IPS DF 6.9 (cell line): ENCODE data around the gene MIDN.
A peak's percentile ranks its signal among the peaks of the same experiment; 100 is the strongest.

Experiments
- DNase-seq: peaks from one replicate; pipeline ENCODE4 v3.0.0-alpha.2; 2013; ENCODE audit warnings: low read depth, low spot score
- H3K27ac ChIP-seq: one replicate; pipeline ENCODE4 v1.5.1; 2013; ENCODE audit warnings: low read length, control low read depth
- H3K27me3 ChIP-seq: 2 replicates; pipeline ENCODE4 v1.6.1; 2013; ENCODE audit warnings: mild to moderate bottlenecking, low read length; ENCODE audit not compliant: control insufficient read depth, insufficient read depth
- H3K36me3 ChIP-seq: 2 replicates; pipeline ENCODE4 v1.6.1; 2013; ENCODE audit warnings: low read length; ENCODE audit not compliant: control insufficient read depth, insufficient read depth
- H3K4me1 ChIP-seq: 2 replicates; pipeline ENCODE4 v1.6.1; 2013; ENCODE audit warnings: low read length; ENCODE audit not compliant: control insufficient read depth, insufficient read depth
- H3K4me3 ChIP-seq: 2 replicates; pipeline ENCODE4 v1.5.1; 2013; ENCODE audit warnings: mild to moderate bottlenecking, low read length
- H3K9me3 ChIP-seq: 2 replicates; pipeline ENCODE4 v1.6.1; 2013; ENCODE audit warnings: low read length, inconsistent platforms; ENCODE audit not compliant: control insufficient read depth, insufficient read depth
- WGBS: extraction: QIAGEN DNeasy Blood & Tissue Kit; methylation state at CpG from one replicate; pipeline ENCODE4 v1.1.7; 2013; ENCODE audit warnings: mixed read lengths, missing lambda C conversion rate; ENCODE audit not compliant: insufficient read length, insufficient coverage; 5-methylcytosine and 5-hydroxymethylcytosine counted together

MIDN gene

GRCh38 chr19:1273263-1274041 is 25.1 kb downstream of the MIDN start:
- peaks cover 3% of the 10 kb centered on the region; the same call in 1 of the 2 replicates for H3K4me1 ChIP-seq
- no peaks in the 10 kb centered on the region for H3K9me3 ChIP-seq
- no peak overlapping the region for H3K4me3 ChIP-seq
- WGBS: no CpG with 5 or more reads among the region's 25 CpGs
- no peak overlapping the region for H3K27ac ChIP-seq
- peaks cover 40% of the 10 kb centered on the region for H3K36me3 ChIP-seq
- no peak for DNase-seq
- H3K27me3 ChIP-seq: no peaks in the 10 kb centered on the region

GRCh38 chr19:1274081-1274851 is 25.9 kb downstream of the MIDN start:
- Histone ChIP-seq H3K4me3 (0 out of 2 replicates have a peak overlapping the region, but pooled peaks have one; percentile 49), H3K9me3 (no peaks in the 10 kb centered on the region), H3K27ac (no peak overlapping the region), H3K4me1 (0 out of 2 replicates have a peak, but pooled peaks cover 1% of the 10 kb centered on the region), H3K36me3 (peaks cover 46% of the 10 kb centered on the region), H3K27me3 (no peaks in the 10 kb centered on the region)
- no CpG with 5 or more reads among the region's 46 CpGs for WGBS
- no peak for DNase-seq

DNA sequence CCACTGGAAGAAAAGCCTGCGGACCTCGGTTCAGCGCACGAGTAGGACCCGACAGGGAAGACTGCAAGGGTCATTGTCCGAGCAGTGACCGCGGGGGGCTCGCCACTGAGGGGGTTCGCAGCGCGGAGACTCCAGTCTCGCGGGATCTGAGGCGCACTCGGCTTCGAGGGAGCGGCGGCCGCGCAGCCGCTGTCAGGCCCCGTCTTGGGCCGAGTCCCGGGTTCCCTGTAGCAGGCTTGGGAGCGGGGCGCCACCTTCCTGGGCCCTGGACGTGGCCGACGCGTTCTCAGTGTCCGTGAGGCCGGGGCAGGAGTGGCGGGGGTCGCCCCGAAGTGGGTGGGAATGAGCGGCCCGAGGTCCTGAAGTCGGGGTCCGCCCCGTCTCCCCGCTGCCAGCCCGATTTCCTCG is 26.5 kb downstream of the MIDN start:
- no peak for DNase-seq
- Histone ChIP-seq H3K27ac (no peak overlapping the region), H3K9me3 (no peaks in the 10 kb centered on the region), H3K4me1 (peaks cover 2% of the 10 kb centered on the region; the same call in 1 of the 2 replicates), H3K4me3 (peak overlapping the region; percentile 49; the same call in 1 of the 2 replicates), H3K27me3 (no peaks in the 10 kb centered on the region), H3K36me3 (peaks cover 46% of the 10 kb centered on the region)
- WGBS: no CpG with 5 or more reads among the region's 44 CpGs

DNA sequence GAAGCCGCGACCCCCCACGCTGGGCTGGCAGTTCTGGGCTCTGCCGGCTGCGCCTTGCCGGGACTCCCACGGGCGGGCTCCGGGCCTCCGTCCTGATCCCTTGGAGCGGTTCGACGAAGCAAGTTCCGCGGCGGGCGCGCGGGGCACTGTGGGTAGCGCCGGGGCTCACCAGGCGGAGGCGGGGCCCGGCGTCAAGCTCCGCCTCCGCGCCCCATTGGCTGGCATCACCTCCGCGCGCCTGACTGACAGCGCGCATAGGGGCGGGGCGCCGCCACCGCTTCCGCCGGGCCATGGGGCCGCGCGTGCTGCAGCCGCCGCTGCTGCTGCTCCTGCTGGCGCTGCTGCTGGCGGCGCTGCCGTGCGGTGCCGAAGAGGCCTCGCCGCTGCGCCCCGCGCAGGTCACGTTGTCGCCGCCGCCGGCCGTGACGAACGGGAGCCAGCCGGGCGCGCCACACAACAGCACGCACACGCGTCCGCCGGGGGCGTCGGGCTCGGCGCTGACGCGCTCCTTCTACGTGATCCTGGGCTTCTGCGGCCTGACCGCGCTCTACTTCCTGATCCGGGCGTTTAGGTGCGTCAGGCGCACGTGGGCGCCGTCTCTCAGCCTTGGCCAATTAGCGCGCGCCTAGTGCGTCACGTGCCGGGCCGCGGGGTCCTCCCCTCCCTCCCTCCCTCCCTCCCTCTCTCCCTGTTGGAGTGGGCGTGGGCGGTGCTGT is 27.0 kb downstream of the MIDN start, which contains the start of gene FAM174C:
TSS of gene FAM174C (plus strand) at position 271 of the 716 bp plus-strand sequence. CDS start at position 291, 20 bp downstream.
- no CpG with 5 or more reads among the region's 98 CpGs for WGBS
- Histone ChIP-seq H3K27ac (no peak within 1 kb of the TSS), H3K27me3 (no peaks in the 10 kb centered on the region), H3K4me3 (peak within 1 kb of the TSS; percentile 87), H3K9me3 (no peaks in the 10 kb centered on the region), H3K4me1 (peaks cover 1% of the 10 kb centered on the region; the same call in 1 of the 2 replicates), H3K36me3 (peaks cover 46% of the 10 kb centered on the region)
- DNase-seq: no peak

- Histone ChIP-seq H3K4me3 (peak overlapping the region; percentile 57), H3K4me1 (peaks cover 1% of the 10 kb centered on the region; the same call in 1 of the 2 replicates), H3K27ac (no peak overlapping the region), H3K9me3 (no peaks in the 10 kb centered on the region), H3K27me3 (no peaks in the 10 kb centered on the region), H3K36me3 (peaks cover 42% of the 10 kb centered on the region)
- WGBS: no CpG with 5 or more reads among the region's 43 CpGs
- DNase-seq: no peak
Measured at GRCh38 chr19:1275976-1276627, 27.7 kb downstream of the MIDN start.

GRCh38 chr19:1276628-1277022 is 28.2 kb downstream of the MIDN start:
- peaks cover 1% of the 10 kb centered on the region; the same call in 1 of the 2 replicates for H3K4me1 ChIP-seq
- no peaks in the 10 kb centered on the region for H3K27me3 ChIP-seq
- H3K36me3 ChIP-seq: peaks cover 37% of the 10 kb centered on the region
- no peak overlapping the region for H3K27ac ChIP-seq
- DNase-seq: no peak
- no CpG with 5 or more reads among the region's 10 CpGs for WGBS
- no peaks in the 10 kb centered on the region for H3K9me3 ChIP-seq
- no peak overlapping the region; the same call in 1 of the 2 replicates for H3K4me3 ChIP-seq

DNA sequence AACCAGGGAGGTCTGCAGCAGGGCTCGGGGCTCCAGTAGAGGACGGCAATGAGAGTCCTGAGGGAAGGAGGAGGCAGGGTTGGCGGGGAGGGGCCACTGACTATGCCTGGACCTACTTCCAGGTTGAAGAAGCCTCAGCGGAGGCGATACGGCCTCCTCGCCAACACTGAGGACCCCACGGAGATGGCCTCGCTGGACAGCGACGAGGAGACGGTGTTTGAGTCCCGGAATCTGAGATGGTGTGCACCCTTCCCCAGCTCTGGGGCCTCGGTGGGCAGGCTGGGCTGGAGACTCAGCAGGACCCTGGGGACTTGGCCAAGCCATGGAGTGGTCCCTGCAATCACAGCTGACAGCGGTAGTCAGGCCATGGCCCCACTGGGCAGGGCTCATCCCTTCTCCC is 28.7 kb downstream of the MIDN start:
- H3K4me3 ChIP-seq: no peak overlapping the region

DNA sequence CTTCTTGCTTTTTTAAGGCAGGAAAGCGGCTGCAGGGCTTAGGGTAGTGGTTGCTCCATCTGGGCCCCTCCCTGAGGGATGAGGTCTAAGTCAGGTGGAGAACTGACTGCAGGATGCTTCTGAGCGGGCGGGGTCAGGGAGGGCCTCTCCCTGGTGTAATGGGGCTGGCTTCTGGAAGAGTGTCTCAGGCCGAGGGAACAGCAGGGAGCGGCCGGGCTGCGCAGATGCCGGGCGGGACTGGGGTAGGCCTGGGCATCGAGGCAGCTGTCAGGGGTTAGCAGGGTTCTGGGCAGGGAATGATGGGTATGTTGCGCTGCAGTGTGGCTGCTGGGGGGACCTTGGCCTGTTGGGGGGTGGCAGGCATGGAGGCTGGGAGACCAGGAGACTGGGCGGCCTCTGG is 29.7 kb downstream of the MIDN start:
- no peak for DNase-seq
- H3K27ac ChIP-seq: no peak overlapping the region
- WGBS: no CpG with 5 or more reads among the region's 12 CpGs
- peaks cover 24% of the 10 kb centered on the region for H3K36me3 ChIP-seq
- no peak overlapping the region for H3K4me3 ChIP-seq
- no peaks in the 10 kb centered on the region for H3K9me3 ChIP-seq
- H3K27me3 ChIP-seq: no peaks in the 10 kb centered on the region
- H3K4me1 ChIP-seq: peaks cover 1% of the 10 kb centered on the region; the same call in 1 of the 2 replicates

More for the DNA sequence above, 28.7 kb downstream of the MIDN start:
- Histone ChIP-seq H3K4me1 (peaks cover 1% of the 10 kb centered on the region; the same call in 1 of the 2 replicates), H3K36me3 (peaks cover 32% of the 10 kb centered on the region), H3K9me3 (no peaks in the 10 kb centered on the region), H3K27me3 (no peaks in the 10 kb centered on the region), H3K27ac (no peak overlapping the region)
- DNase-seq: no peak
- no CpG with 5 or more reads among the region's 15 CpGs for WGBS

- H3K27ac ChIP-seq: no peak overlapping the region
- H3K4me3 ChIP-seq: no peak overlapping the region
- no peak for DNase-seq
- no peaks in the 10 kb centered on the region for H3K9me3 ChIP-seq
- H3K4me1 ChIP-seq: peaks cover 1% of the 10 kb centered on the region; the same call in 1 of the 2 replicates
- H3K36me3 ChIP-seq: peaks cover 17% of the 10 kb centered on the region
- no CpG with 5 or more reads among the region's 25 CpGs for WGBS
- H3K27me3 ChIP-seq: no peaks in the 10 kb centered on the region
Measured at GRCh38 chr19:1278713-1279660, 30.6 kb downstream of the MIDN start.
